Fibroblast of lung (primary cell): ENCODE results near the gene PRCP. TPM values are rescaled to one million over a fixed set of nuclear protein-coding genes. Genes with fewer than 3 reads are reported as not detected.

Experiments used
- DNase-seq, 2 donors: peaks; one replicate each; pipeline versions ENCODE4 v3.0.0 to v3.0.0-alpha.2; 2010; ENCODE audit warnings: low read depth in 2 of 2
- H2AFZ ChIP-seq: 2 replicates; pipeline ENCODE4 v1.5.1; 2012; ENCODE audit warnings: low read length, control low read depth, inconsistent platforms
- H3K27ac ChIP-seq: 2 replicates; pipeline ENCODE4 v1.5.1; 2011; ENCODE audit warnings: low read length, control low read depth; ENCODE audit not compliant: insufficient read depth
- H3K27me3 ChIP-seq: 2 replicates; pipeline ENCODE4 v1.5.1; 2011; ENCODE audit warnings: mild to moderate bottlenecking, low read length; ENCODE audit not compliant: control insufficient read depth, insufficient read depth
- H3K36me3 ChIP-seq: 2 replicates; pipeline ENCODE4 v1.5.1; 2011; ENCODE audit warnings: low read length; ENCODE audit not compliant: control insufficient read depth, insufficient read depth
- H3K4me1 ChIP-seq: 2 replicates; pipeline ENCODE4 v1.5.1; 2011; ENCODE audit warnings: low read length; ENCODE audit not compliant: control insufficient read depth, insufficient read depth; ENCODE audit errors: extremely low read depth
- H3K4me2 ChIP-seq: 2 replicates; pipeline ENCODE4 v1.5.1; 2011; ENCODE audit warnings: low read length, control low read depth; ENCODE audit not compliant: insufficient read depth; ENCODE audit errors: extremely low read depth
- H3K4me3 ChIP-seq, 4 experiments: fragments of 200-600 bp in 1 of 4; sonication (generic) in 1 of 4; replicated peaks in 1 of 4; 2 replicates each; pipeline ENCODE4 v1.5.1; 2011 to 2016; ENCODE audit warnings: low read length in 4 of 4, low read depth in 3 of 4, mild to moderate bottlenecking in 3 of 4, control low read depth in 2 of 4, inconsistent platforms in 1 of 4, mixed read lengths in 1 of 4; ENCODE audit not compliant: insufficient read depth in 1 of 4; ENCODE audit errors: control extremely low read depth in 1 of 4
- H3K79me2 ChIP-seq: 2 replicates; pipeline ENCODE4 v1.5.1; 2012; ENCODE audit warnings: mild to moderate bottlenecking, low read length, inconsistent platforms; ENCODE audit not compliant: control insufficient read depth, insufficient read depth
- H3K9ac ChIP-seq: 2 replicates; pipeline ENCODE4 v1.5.1; 2011; ENCODE audit warnings: mild to moderate bottlenecking, low read length, control low read depth; ENCODE audit not compliant: insufficient read depth
- H3K9me3 ChIP-seq: 2 replicates; pipeline ENCODE4 v1.5.1; 2012; ENCODE audit warnings: low read depth, low read length; ENCODE audit not compliant: control insufficient read depth, insufficient read depth
- H4K20me1 ChIP-seq: 2 replicates; pipeline ENCODE4 v1.5.1; 2011; ENCODE audit warnings: low read length; ENCODE audit not compliant: control insufficient read depth, insufficient read depth; ENCODE audit errors: extremely low read depth
- CTCF ChIP-seq, 2 donors: IDR thresholded peaks in 1 of 2; conservative IDR thresholded peaks in 1 of 2; 1 replicate in 1 of 2; 2 replicates in 1 of 2; pipeline ENCODE4 v1.5.1; 2011 to 2012; ENCODE audit warnings: low read length in 2 of 2, control low read depth in 1 of 2, inconsistent platforms in 1 of 2, low read depth in 1 of 2, mild to moderate bottlenecking in 1 of 2
- EZH2 ChIP-seq: IDR thresholded peaks from 2 replicates; pipeline ENCODE4 v1.5.1; 2012; ENCODE audit warnings: low read length, control low read depth, mild to moderate bottlenecking; ENCODE audit errors: missing control alignments
- polyA plus RNA-seq, 2 donors: library from polyadenylated mRNA; depleted of rRNA in 1 of 2; stranded (reverse) in 1 of 2; unstranded in 1 of 2; fragments of >200 nt; gene quantifications; 2 replicates each; pipeline ENCODE4 v1.2.1, GENCODE V29; 2011 to 2012; ENCODE audit warnings: missing spikeins in 1 of 2
- total RNA-seq: library from RNA; depleted of rRNA; stranded (reverse); fragments of >200 nt; gene quantifications from 2 replicates; pipeline ENCODE4 v1.2.1, GENCODE V29; 2014

PRCP gene
- total and polyA plus RNA-seq, 2 donors (not counting 1 experiment from before 2014, with no cell fraction given), result 107 to 167 TPM

GRCh38 chr11:82796998-82797961, 103.0 kb downstream of the PRCP start:
- no peaks in the 10 kb centered on the region for H3K9me3 ChIP-seq
- H3K4me3 ChIP-seq, result no peak overlapping the region
- no peaks in the 10 kb centered on the region for H3K79me2 ChIP-seq

GRCh38 chr11:82794490-82794889, 105.7 kb downstream of the PRCP start:
- no peaks in the 10 kb centered on the region for H3K4me1 ChIP-seq
- no peaks in the 10 kb centered on the region for H3K9me3 ChIP-seq
- no peaks in the 10 kb centered on the region for H4K20me1 ChIP-seq
- no peaks in the 10 kb centered on the region for H3K36me3 ChIP-seq
- H2AFZ ChIP-seq, result no peak overlapping the region
- no peak overlapping the region for H3K9ac ChIP-seq
- H3K27ac ChIP-seq, result no peak overlapping the region
- H3K4me3 ChIP-seq, result no peak overlapping the region
- DNase-seq, result peak in 1 of 2 donors; percentile 6
- TF ChIP-seq CTCF (conservative IDR thresholded peaks at IDR 0.05 in 1 of 2, IDR thresholded peaks at IDR 0.05 in 1 of 2; ENCODE audit: low read depth in 1 of 2, low read length in 2 of 2), result no peak
- TF ChIP-seq EZH2, result no peak
- H3K4me2 ChIP-seq, result no peak overlapping the region
- peaks cover 2% of the 10 kb centered on the region for H3K27me3 ChIP-seq
- H3K79me2 ChIP-seq, result no peaks in the 10 kb centered on the region

More at GRCh38 chr11:82796998-82797961, 103.0 kb downstream of the PRCP start:
- TF ChIP-seq CTCF (conservative IDR thresholded peaks at IDR 0.05 in 1 of 2, IDR thresholded peaks at IDR 0.05 in 1 of 2; ENCODE audit: low read depth in 1 of 2, low read length in 2 of 2) (no peak), EZH2 (no peak)
- Histone ChIP-seq H3K27me3 (no peaks in the 10 kb centered on the region), H3K4me1 (no peaks in the 10 kb centered on the region), H3K4me2 (no peak overlapping the region), H3K9ac (no peak overlapping the region), H3K36me3 (no peaks in the 10 kb centered on the region), H4K20me1 (no peaks in the 10 kb centered on the region), H2AFZ (no peak overlapping the region), H3K27ac (no peak overlapping the region)
- no peak for DNase-seq

GRCh38 chr11:82792822-82793569, 107.2 kb downstream of the PRCP start:
- no peaks in the 10 kb centered on the region for H3K4me1 ChIP-seq
- no peaks in the 10 kb centered on the region for H3K9me3 ChIP-seq
- no peak overlapping the region for H3K9ac ChIP-seq
- H2AFZ ChIP-seq, result no peak overlapping the region
- H4K20me1 ChIP-seq, result no peaks in the 10 kb centered on the region
- DNase-seq, result no peak
- TF ChIP-seq EZH2, result no peak
- no peak for TF ChIP-seq CTCF (conservative IDR thresholded peaks at IDR 0.05 in 1 of 2, IDR thresholded peaks at IDR 0.05 in 1 of 2; ENCODE audit: low read depth in 1 of 2, low read length in 2 of 2)
- no peak overlapping the region for H3K4me2 ChIP-seq
- H3K27me3 ChIP-seq, result peaks cover 2% of the 10 kb centered on the region
- H3K36me3 ChIP-seq, result no peaks in the 10 kb centered on the region
- H3K4me3 ChIP-seq, result no peak overlapping the region
- no peak overlapping the region for H3K27ac ChIP-seq
- H3K79me2 ChIP-seq, result no peaks in the 10 kb centered on the region
